RWPE1 (cell line): ENCODE results near the gene C1orf159.
"Not testable (repeated sequence)": the region's sequence is repeated elsewhere in the genome, so short reads cannot be mapped to it uniquely, and the experiment has no call there.

ENCODE experiments used
- CTCF ChIA-PET: fragments of 350-600 bp; sonication (Branson Sonifier 250); formaldehyde crosslinking; extraction: SDS; loops from one replicate; lab custom pipeline; 2021; lab: Yijun Ruan, JAX
- POLR2A ChIA-PET: fragments of 400-600 bp; formaldehyde crosslinking; extraction: SDS; loops from one replicate; lab custom pipeline; 2020; ENCODE audit warnings: antibody characterized with exemption; ENCODE audit not compliant: low non-redundant PET; lab: Yijun Ruan, JAX
- DNase-seq: peaks from one replicate; pipeline ENCODE4 v3.0.0; 2012; ENCODE audit warnings: low spot score
- H3K27ac ChIP-seq: fragments of 450-650 bp; 2 replicates; pipeline ENCODE4 v1.5.1; 2017
- TF ChIP-seq, protein P1 (sequence below): fragments of 450-650 bp; conservative IDR thresholded peaks from 2 replicates; pipeline ENCODE4 v1.5.1; 2017; ENCODE audit warnings: low read depth, mild to moderate bottlenecking

Gene C1orf159

DNA sequence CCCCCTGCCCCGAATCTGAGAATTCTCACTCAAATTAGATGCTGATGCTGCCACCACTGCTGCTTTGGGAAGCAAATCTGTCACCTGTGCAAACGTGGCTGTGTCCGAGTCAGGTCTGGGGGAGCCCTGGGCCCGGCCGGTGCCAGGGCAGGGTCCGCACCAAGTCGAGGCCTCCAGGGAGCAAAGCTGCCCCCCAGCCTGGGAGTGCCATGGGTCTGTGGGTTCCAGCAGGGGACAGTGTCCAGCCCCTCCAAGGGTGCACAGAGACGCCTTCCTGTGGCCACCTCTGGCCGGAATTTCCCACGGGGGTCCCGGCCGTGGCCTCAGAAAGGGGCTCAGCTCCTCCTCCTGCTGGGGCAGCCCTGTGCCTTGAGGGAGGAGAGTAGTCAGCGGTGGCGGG, 30.1 kb upstream of the C1orf159 start:
- H3K27ac ChIP-seq: no peak overlapping the region
- TF ChIP-seq, protein P1, sequence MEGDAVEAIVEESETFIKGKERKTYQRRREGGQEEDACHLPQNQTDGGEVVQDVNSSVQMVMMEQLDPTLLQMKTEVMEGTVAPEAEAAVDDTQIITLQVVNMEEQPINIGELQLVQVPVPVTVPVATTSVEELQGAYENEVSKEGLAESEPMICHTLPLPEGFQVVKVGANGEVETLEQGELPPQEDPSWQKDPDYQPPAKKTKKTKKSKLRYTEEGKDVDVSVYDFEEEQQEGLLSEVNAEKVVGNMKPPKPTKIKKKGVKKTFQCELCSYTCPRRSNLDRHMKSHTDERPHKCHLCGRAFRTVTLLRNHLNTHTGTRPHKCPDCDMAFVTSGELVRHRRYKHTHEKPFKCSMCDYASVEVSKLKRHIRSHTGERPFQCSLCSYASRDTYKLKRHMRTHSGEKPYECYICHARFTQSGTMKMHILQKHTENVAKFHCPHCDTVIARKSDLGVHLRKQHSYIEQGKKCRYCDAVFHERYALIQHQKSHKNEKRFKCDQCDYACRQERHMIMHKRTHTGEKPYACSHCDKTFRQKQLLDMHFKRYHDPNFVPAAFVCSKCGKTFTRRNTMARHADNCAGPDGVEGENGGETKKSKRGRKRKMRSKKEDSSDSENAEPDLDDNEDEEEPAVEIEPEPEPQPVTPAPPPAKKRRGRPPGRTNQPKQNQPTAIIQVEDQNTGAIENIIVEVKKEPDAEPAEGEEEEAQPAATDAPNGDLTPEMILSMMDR: no peak
- POLR2A ChIA-PET: interaction anchor here (0.6 kb wide), 1 partner anchor 17 kb away, joined by 3 read pairs; no protein-coding TSS in a partner anchor
- CTCF ChIA-PET: no interaction called here
- no peak for DNase-seq

- CTCF ChIA-PET: no interaction called here
- H3K27ac ChIP-seq: no peak overlapping the region; the same call in 1 of the 2 replicates
- POLR2A ChIA-PET: interaction anchor here (0.6 kb wide), 1 partner anchor 17 kb away, joined by 3 read pairs; no protein-coding TSS in a partner anchor
- no peak for DNase-seq
- TF ChIP-seq, protein P1: no peak
Observed at GRCh38 chr1:1145547-1145914, 29.6 kb upstream of the C1orf159 start.

DNA sequence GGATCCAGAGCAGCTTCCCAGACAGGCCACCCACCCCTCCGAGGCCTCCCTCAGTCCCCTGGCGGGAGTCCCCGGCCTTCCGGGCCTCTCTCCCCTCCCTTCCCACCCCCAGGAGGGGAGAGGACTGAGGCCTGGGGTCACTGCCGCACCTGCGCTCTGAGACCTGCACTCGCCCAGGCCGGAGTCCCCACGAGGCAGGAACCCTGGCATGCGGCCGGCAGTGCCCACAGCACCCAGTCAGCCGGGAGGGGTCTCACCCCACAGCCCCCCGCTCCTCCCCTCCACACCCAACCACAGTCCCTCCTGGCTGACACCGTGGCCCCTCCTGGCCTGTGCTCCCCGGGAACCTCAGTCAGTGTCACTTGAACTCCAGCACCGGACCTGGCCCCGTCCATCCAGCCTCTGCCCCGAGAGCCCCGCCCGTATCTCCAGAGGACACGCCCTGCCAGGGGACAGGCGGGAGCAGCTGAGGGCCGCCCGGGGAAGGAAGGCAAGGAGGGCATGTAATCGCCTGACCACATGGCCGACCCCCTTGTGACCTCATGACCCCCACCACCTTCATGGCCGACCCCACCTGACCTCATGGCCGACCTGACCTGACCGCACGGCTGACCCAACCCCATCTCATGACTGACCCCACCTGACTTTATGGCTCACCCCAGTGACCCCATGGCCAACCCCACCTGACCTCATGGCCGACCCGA, 29.1 kb upstream of the C1orf159 start:
- ChIA-PET POLR2A (no interaction called here), CTCF (no interaction called here)
- no peak for DNase-seq
- TF ChIP-seq, protein P1: no peak
- H3K27ac ChIP-seq: peak overlapping the region; percentile 85

DNA sequence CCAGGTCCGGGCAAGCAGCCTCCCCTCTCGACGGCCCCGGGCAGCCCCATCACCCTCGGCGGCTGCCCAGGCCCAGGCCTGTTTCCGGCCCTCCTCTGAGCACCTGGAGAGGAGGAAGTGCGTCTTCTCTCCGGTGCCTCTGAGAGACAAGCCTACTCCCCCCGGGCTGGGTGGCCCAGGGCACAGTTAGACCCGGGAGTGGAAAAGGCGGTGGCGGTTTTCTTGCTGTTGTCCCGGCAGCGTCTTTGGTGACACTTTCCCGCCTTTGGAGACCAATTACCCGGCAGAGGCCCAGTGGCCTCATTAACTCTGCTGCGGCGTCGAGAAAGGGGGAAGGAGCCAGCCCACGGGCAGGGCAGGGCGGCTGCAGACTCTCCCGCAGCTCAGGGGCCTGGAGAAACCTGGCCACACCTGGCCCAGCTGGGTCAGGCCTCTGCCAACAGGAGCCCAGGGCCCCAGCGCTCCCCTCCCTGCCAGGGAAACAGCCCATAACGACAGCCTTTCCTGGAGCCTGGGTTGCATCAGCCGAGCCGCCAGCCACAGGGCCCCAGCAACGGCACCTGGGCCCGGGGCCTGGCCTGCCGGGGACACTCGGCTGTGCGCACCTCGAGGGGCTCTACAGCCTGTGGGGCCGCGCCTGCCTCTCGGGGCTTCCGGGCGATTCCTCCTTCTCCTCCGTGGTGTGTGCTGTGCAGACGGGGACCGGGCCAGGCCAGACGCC, 28.4 kb upstream of the C1orf159 start:
- no peak for DNase-seq
- POLR2A ChIA-PET: interaction anchor here (0.5 kb wide), 1 partner anchor 15 kb away, joined by 3 read pairs; no protein-coding TSS in a partner anchor
- H3K27ac ChIP-seq: peak overlapping the region; percentile 85
- TF ChIP-seq, protein P1: no peak
- CTCF ChIA-PET: no interaction called here

DNA sequence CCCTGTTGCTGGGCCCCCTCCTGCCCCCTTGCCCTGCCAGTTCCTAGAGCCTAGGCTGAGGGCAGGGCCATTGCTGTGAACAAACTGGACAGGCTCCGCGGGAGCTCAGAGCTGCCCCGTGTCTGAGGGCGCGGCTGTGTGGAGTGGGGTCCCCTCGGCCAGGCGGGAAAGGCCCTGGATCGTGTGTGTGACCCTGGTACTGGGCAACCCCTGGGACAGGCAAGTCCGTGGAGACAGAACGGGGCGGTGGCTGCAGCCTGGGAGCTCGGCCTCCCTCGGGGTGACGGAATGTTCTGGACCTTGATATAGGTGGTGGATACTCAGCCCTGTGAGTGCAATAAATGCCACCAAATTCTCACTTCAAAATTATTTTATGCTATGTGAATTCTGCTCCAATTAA, 27.7 kb upstream of the C1orf159 start:
- DNase-seq: no peak
- ChIA-PET POLR2A (interaction anchor here (0.5 kb wide), 1 partner anchor 15 kb away, joined by 3 read pairs; no protein-coding TSS in a partner anchor), CTCF (no interaction called here)
- H3K27ac ChIP-seq: peak overlapping the region; percentile 85
- TF ChIP-seq, protein P1: no peak

- ChIA-PET POLR2A (no interaction called here), CTCF (interaction anchor here (0.6 to 0.7 kb wide), 2 partner anchors 22 to 291 kb away, joined by 3 read pairs; no protein-coding TSS in a partner anchor)
- no peak for DNase-seq
- no peak overlapping the region for H3K27ac ChIP-seq
- TF ChIP-seq, protein P1: no peak
Observed at GRCh38 chr1:1142844-1143243, 27.0 kb upstream of the C1orf159 start.

DNA sequence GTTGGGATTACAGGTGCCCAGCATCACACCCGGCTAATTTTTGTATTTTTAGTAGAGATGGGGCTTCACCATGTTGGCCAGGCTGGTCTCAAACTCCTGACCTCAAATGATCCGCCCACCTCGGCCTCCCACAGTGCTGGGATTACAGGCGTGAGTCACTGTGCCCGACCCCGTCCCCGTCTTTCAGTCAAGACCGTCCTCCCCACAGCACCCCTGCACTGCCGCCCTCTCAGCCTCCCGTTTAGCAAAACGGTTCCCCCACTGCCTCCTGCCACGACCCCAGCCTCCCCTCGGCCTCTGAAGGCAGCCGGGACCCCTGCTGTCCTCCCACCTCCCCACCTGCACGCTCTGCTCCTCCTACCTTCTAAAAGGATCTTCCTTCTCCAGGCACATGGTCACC, 26.5 kb upstream of the C1orf159 start:
- H3K27ac ChIP-seq, DNase-seq, POLR2A ChIA-PET: not testable (repeated sequence)
- CTCF ChIA-PET: interaction anchor here (0.6 to 0.7 kb wide), 2 partner anchors 23 to 291 kb away, joined by 3 read pairs; no protein-coding TSS in a partner anchor
